ENCODE results near the gene TMEM127.

Gene TMEM127

DNA sequence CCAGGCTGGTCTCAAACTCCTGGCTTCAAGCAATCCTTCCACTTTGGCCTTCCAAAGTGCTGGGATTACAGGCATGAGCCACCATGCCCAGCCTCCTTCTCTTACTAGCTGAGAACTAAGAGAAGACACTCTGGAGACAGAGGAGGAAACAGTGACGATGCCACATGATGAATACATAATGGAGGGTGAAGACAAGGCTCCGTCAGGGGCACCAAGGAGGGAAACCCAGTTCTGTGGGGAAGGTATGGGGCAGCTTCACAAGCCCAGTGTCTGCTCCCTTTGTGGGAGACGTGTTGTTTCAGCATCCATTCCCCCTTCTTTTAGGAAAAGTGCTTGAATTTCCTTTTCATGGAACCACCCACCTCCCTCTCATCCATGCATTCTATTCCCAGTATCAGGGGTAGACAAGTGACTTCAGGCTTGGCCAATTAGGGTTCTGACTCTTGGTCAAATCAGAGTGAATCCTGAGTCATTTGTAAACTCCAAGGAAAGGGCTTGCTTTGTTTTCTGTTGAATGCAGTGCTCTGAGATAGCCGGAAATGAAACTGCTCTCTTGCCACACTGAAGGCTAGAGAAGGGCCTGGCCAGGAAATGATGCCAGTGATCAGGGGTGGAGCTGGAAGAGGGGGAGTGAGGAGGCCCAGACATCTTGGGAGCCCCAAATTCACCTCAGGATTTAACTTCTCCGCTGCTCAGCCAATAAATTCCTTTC, 23.7 kb downstream of the TMEM127 start:
- H3K4me1 ChIP-seq (ENCODE audit: control insufficient read depth, insufficient read depth, low read length), result no peaks in the 10 kb centered on the region

DNA sequence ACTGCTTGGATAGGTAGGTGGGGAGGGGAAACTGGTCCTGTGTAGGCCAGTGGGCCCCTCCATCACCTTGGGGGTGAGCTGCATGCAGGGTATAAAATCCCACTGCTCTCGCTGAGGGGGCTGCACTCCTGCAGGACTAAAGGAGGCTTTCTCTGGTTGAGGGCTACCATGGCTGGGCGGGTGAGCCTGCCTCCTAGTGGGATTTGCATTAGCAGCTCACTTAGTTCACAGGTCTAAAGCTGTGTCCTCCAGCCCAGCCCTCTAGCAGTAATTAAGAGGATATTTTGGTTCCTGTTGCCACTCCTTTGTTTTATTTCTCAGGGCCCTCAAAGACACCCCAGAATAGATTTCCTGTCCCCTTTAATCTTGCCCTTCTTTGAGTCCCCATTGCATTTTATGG, 24.6 kb downstream of the TMEM127 start:
- WGBS (ENCODE audit: insufficient coverage, insufficient read length), result no CpG with 5 or more reads among the region's 2 CpGs
- H3K36me3 ChIP-seq (ENCODE audit: control insufficient read depth, insufficient read depth, low read length), result no peaks in the 10 kb centered on the region
- no peak overlapping the region for H3K27ac ChIP-seq (ENCODE audit: low read length)
- no peak overlapping the region for H3K4me3 ChIP-seq (ENCODE audit: low read length)
- H3K27me3 ChIP-seq (ENCODE audit: control insufficient read depth, insufficient read depth, low read length), result no peaks in the 10 kb centered on the region
- no peaks in the 10 kb centered on the region for H3K9me3 ChIP-seq (ENCODE audit: control insufficient read depth, insufficient read depth, low read length)
- no peaks in the 10 kb centered on the region for H3K4me1 ChIP-seq (ENCODE audit: control insufficient read depth, insufficient read depth, low read length)
- DNase-seq (ENCODE audit: low read depth, low spot score), result no peak

More for the DNA sequence above, 23.7 kb downstream of the TMEM127 start:
- Histone ChIP-seq H3K9me3 (ENCODE audit: control insufficient read depth, insufficient read depth, low read length) (no peaks in the 10 kb centered on the region), H3K27me3 (ENCODE audit: control insufficient read depth, insufficient read depth, low read length) (no peaks in the 10 kb centered on the region), H3K36me3 (ENCODE audit: control insufficient read depth, insufficient read depth, low read length) (no peaks in the 10 kb centered on the region), H3K27ac (ENCODE audit: low read length) (no peak overlapping the region), H3K4me3 (ENCODE audit: low read length) (no peak overlapping the region)
- DNase-seq (ENCODE audit: low read depth, low spot score), result no peak
- no CpG with 5 or more reads among the region's 5 CpGs for WGBS (ENCODE audit: insufficient coverage, insufficient read length)

DNA sequence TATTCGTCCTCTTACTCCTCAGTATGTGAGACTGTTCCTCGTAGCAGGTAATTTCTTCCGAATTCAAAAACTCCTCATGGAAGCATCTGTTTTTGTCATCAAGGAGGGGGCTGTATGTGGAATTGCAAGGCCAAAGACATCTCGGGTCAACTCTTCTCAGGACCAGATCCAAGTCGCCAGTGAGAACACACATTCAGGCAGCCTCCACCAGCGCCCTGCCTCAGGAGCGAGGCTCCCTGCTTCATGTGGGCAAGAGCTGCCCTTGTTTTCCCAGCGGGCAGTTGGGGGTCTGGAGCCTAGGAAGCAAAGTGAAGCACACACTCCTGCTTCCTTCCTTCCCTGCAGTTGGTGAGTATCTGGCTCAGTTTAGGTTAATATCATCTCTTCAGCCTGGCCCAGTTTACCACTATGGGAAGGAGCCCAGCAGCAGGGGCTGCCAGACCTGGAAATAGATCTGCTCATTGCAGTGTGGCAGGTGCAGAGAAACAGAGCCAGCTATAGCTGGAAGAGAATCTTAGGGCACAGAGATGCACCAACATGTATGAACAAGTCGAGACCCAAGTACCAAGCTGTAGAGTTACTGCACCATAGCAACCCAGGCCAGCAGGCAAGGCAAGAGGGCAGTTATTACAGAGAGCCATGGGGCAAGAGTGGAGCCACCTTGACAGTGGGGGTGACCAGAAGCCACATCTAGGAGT, 25.3 kb downstream of the TMEM127 start:
- Histone ChIP-seq H3K27ac (ENCODE audit: low read length) (no peak overlapping the region), H3K4me1 (ENCODE audit: control insufficient read depth, insufficient read depth, low read length) (no peaks in the 10 kb centered on the region), H3K27me3 (ENCODE audit: control insufficient read depth, insufficient read depth, low read length) (no peaks in the 10 kb centered on the region), H3K4me3 (ENCODE audit: low read length) (no peak overlapping the region), H3K9me3 (ENCODE audit: control insufficient read depth, insufficient read depth, low read length) (no peaks in the 10 kb centered on the region), H3K36me3 (ENCODE audit: control insufficient read depth, insufficient read depth, low read length) (no peaks in the 10 kb centered on the region)
- WGBS (ENCODE audit: insufficient coverage, insufficient read length), result no CpG with 5 or more reads among the region's 9 CpGs
- no peak for DNase-seq (ENCODE audit: low read depth, low spot score)

DNA sequence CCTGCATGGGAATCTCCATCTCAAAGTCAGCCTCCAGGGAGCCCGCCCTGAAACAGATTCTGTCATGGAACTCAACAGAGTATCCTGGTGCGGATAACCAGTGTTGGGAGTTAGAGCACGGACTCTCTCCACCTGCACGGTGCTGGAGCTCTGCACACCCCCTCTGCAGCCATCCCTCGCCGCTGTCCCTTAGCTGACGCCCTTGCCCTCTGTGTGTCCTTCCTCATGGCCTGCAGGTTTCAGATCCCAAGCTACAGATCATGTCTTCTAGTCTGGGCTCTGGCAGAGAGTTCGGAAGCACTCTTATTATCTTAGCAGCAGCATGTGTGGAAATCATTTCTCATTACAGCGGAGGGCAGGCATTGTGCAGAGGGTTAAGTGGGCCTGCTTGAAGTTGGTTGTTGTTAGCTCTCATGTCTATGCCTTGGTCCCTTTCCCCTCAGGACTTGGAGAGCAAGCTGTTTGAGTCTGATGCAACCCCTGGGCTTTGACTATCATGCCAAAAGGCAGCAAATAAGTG, 26.0 kb downstream of the TMEM127 start:
- no CpG with 5 or more reads among the region's 9 CpGs for WGBS (ENCODE audit: insufficient coverage, insufficient read length)
- no peaks in the 10 kb centered on the region for H3K27me3 ChIP-seq (ENCODE audit: control insufficient read depth, insufficient read depth, low read length)
- DNase-seq (ENCODE audit: low read depth, low spot score), result no peak
- no peaks in the 10 kb centered on the region for H3K36me3 ChIP-seq (ENCODE audit: control insufficient read depth, insufficient read depth, low read length)
- H3K27ac ChIP-seq (ENCODE audit: low read length), result no peak overlapping the region
- no peak overlapping the region for H3K4me3 ChIP-seq (ENCODE audit: low read length)
- no peaks in the 10 kb centered on the region for H3K9me3 ChIP-seq (ENCODE audit: control insufficient read depth, insufficient read depth, low read length)
- H3K4me1 ChIP-seq (ENCODE audit: control insufficient read depth, insufficient read depth, low read length), result no peaks in the 10 kb centered on the region

DNA sequence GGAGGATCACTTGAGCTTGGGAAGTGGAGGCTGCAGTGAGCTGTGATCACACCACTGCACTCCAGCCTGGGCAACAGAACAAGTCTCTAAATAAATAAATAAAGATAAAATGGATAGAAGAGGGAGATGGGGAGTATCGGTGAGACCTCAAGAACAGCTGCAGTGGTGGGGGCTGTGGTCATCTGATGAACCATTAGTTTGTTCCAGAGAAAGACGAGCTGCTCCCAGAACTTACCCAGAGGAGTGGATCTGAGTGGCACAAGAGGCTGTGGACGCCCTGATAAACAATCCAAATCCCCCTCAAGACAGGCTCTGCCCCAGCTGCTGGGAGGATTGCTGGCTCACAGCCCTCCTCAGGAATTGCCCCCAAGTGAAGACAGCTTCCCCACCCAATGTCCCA, 26.7 kb downstream of the TMEM127 start:
- no peak for DNase-seq (ENCODE audit: low read depth, low spot score)
- no CpG with 5 or more reads among the region's 3 CpGs for WGBS (ENCODE audit: insufficient coverage, insufficient read length)
- no peaks in the 10 kb centered on the region for H3K36me3 ChIP-seq (ENCODE audit: control insufficient read depth, insufficient read depth, low read length)
- H3K4me1 ChIP-seq (ENCODE audit: control insufficient read depth, insufficient read depth, low read length), result no peaks in the 10 kb centered on the region
- no peaks in the 10 kb centered on the region for H3K9me3 ChIP-seq (ENCODE audit: control insufficient read depth, insufficient read depth, low read length)
- no peaks in the 10 kb centered on the region for H3K27me3 ChIP-seq (ENCODE audit: control insufficient read depth, insufficient read depth, low read length)
- no peak overlapping the region for H3K27ac ChIP-seq (ENCODE audit: low read length)
- H3K4me3 ChIP-seq (ENCODE audit: low read length), result no peak overlapping the region

DNA sequence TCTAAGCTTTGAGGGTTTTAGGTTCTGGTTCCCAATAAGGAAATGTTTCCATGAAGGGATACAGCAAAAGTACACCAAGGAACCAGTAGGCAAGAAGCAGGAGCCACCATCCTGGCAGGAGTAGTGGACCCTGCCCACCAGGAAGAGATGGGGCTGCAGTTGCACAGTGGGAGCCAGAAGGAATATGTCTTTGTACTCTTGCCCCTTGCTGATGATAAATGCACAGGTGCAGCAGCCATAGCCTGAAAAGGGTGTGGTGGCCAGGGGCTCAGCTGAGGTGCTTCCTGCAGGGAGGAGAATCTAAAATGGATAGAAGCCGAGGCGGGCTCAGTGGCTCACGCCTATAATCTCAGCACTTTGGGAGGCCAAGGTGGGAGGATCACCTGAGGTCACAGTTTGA, 27.5 kb downstream of the TMEM127 start:
- Histone ChIP-seq H3K4me1 (ENCODE audit: control insufficient read depth, insufficient read depth, low read length) (no peaks in the 10 kb centered on the region), H3K4me3 (ENCODE audit: low read length) (no peak overlapping the region), H3K36me3 (ENCODE audit: control insufficient read depth, insufficient read depth, low read length) (no peaks in the 10 kb centered on the region), H3K9me3 (ENCODE audit: control insufficient read depth, insufficient read depth, low read length) (no peaks in the 10 kb centered on the region), H3K27ac (ENCODE audit: low read length) (no peak overlapping the region), H3K27me3 (ENCODE audit: control insufficient read depth, insufficient read depth, low read length) (no peaks in the 10 kb centered on the region)
- no CpG with 5 or more reads among the region's 3 CpGs for WGBS (ENCODE audit: insufficient coverage, insufficient read length)
- no peak for DNase-seq (ENCODE audit: low read depth, low spot score)

DNA sequence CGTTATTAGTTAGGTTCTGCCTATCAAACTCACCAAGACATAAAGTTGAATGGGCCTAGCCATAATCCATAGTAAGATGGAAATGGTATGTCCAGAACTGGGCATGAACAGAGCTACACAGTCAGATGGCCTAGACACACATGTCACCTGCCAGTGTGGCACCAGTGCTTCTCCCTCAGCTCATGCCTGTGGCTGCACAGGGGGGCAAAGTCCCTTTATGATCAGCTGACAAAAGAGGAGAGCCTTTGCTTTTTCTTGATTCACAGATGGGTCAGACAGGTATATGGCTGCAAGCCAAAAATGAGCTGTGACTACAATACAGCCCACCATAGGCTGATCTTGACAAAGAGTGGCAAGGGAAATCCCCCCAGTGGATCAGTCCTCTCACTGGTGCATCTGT, 28.9 kb downstream of the TMEM127 start:
- no CpG with 5 or more reads among the region's 1 CpG for WGBS (ENCODE audit: insufficient coverage, insufficient read length)
- H3K4me1 ChIP-seq (ENCODE audit: control insufficient read depth, insufficient read depth, low read length), result no peaks in the 10 kb centered on the region
- H3K27ac ChIP-seq (ENCODE audit: low read length), result no peak overlapping the region
- no peaks in the 10 kb centered on the region for H3K9me3 ChIP-seq (ENCODE audit: control insufficient read depth, insufficient read depth, low read length)
- no peaks in the 10 kb centered on the region for H3K27me3 ChIP-seq (ENCODE audit: control insufficient read depth, insufficient read depth, low read length)
- DNase-seq (ENCODE audit: low read depth, low spot score), result no peak
- no peak overlapping the region for H3K4me3 ChIP-seq (ENCODE audit: low read length)
- H3K36me3 ChIP-seq (ENCODE audit: control insufficient read depth, insufficient read depth, low read length), result no peaks in the 10 kb centered on the region

DNA sequence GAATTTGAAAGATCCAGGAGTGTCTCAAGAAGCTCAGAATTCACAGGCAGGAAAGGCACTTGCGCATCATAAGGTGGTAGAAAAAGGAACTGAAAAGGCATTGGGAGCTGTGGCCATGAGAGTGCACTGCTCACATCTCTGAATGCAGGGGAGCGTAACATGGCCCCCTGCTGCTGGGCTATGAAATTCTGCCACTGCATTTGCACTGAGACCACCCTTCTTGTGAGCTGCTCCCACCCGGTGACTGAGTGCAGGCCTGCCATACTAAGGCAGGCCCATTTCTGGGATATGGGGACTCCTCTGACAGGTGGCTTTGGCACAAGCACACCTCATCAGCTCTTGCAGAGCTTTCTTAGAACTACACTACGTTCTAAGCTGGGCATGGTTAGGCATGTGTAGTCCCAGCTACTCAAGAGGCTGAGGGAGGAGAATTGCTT, 31.9 kb downstream of the TMEM127 start:
- Histone ChIP-seq H3K27me3 (ENCODE audit: control insufficient read depth, insufficient read depth, low read length) (no peaks in the 10 kb centered on the region), H3K27ac (ENCODE audit: low read length) (no peak overlapping the region), H3K4me3 (ENCODE audit: low read length) (no peak overlapping the region), H3K4me1 (ENCODE audit: control insufficient read depth, insufficient read depth, low read length) (no peaks in the 10 kb centered on the region), H3K9me3 (ENCODE audit: control insufficient read depth, insufficient read depth, low read length) (no peaks in the 10 kb centered on the region), H3K36me3 (ENCODE audit: control insufficient read depth, insufficient read depth, low read length) (no peaks in the 10 kb centered on the region)
- no peak for DNase-seq (ENCODE audit: low read depth, low spot score)
- no CpG with 5 or more reads among the region's 4 CpGs for WGBS (ENCODE audit: insufficient coverage, insufficient read length)

DNA sequence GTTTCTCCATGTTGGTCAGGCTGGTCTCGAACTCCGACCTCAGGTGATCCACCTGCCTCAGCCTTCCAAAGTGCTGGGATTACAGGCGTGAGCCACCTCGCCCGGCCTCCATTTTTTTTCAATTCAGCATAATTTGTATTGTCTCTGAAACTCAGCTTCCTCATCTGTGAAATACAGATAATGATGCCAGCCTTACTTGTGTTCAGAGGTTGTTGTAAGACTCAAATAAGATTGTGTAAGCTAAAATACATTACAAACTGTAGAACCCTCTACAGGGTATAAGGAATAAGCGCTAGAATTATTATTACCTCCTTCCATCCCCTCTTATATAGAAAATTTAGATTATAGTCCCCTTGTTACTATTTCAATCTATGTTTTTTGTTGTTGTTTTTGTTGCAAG, 32.4 kb downstream of the TMEM127 start:
- no peaks in the 10 kb centered on the region for H3K27me3 ChIP-seq (ENCODE audit: control insufficient read depth, insufficient read depth, low read length)
- no peak overlapping the region for H3K27ac ChIP-seq (ENCODE audit: low read length)
- WGBS (ENCODE audit: insufficient coverage, insufficient read length), result no CpG with 5 or more reads among the region's 6 CpGs
- no peaks in the 10 kb centered on the region for H3K4me1 ChIP-seq (ENCODE audit: control insufficient read depth, insufficient read depth, low read length)
- H3K9me3 ChIP-seq (ENCODE audit: control insufficient read depth, insufficient read depth, low read length), result no peaks in the 10 kb centered on the region
- no peak overlapping the region for H3K4me3 ChIP-seq (ENCODE audit: low read length)
- DNase-seq (ENCODE audit: low read depth, low spot score), result no peak
- no peaks in the 10 kb centered on the region for H3K36me3 ChIP-seq (ENCODE audit: control insufficient read depth, insufficient read depth, low read length)

DNA sequence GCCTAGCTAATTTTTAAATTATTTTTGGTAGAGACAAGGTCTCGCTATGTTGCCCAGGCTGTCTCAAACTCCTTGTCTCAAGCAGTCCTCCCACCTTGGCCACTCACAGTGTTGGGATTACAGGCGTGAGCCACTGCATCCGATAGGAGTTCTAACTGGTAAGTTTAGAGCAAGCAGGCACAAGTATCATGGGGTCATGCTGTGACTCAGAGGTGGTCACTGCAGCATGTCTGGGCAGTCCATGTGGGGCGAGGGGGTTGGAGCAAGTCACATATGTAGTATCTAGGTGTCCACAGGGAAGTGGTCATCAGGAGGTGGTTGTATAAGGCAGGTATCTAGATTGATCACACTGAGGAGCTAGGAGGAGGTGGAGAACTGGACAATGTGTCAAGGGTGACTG, 34.5 kb downstream of the TMEM127 start:
- H3K9me3 ChIP-seq (ENCODE audit: control insufficient read depth, insufficient read depth, low read length), result no peaks in the 10 kb centered on the region
- no peak overlapping the region for H3K27ac ChIP-seq (ENCODE audit: low read length)
- H3K27me3 ChIP-seq (ENCODE audit: control insufficient read depth, insufficient read depth, low read length), result no peaks in the 10 kb centered on the region
- no peak overlapping the region for H3K4me3 ChIP-seq (ENCODE audit: low read length)
- DNase-seq (ENCODE audit: low read depth, low spot score), result no peak
- WGBS (ENCODE audit: insufficient coverage, insufficient read length), result no CpG with 5 or more reads among the region's 4 CpGs
- no peaks in the 10 kb centered on the region for H3K4me1 ChIP-seq (ENCODE audit: control insufficient read depth, insufficient read depth, low read length)
- no peaks in the 10 kb centered on the region for H3K36me3 ChIP-seq (ENCODE audit: control insufficient read depth, insufficient read depth, low read length)

Data from iPS DF 6.9 (cell line).